RWPE1 (cell line): Measurements from ENCODE around the gene ST3GAL6.
"Not testable (repeated sequence)": the region's sequence is repeated elsewhere in the genome, so short reads cannot be mapped to it uniquely, and the experiment has no call there.

ENCODE experiments used
- CTCF ChIA-PET: fragments of 350-600 bp; sonication (Branson Sonifier 250); formaldehyde crosslinking; extraction: SDS; loops from one replicate; lab custom pipeline; 2021; lab: Yijun Ruan, JAX
- POLR2A ChIA-PET: fragments of 400-600 bp; formaldehyde crosslinking; extraction: SDS; loops from one replicate; lab custom pipeline; 2020; ENCODE audit warnings: antibody characterized with exemption; ENCODE audit not compliant: low non-redundant PET; lab: Yijun Ruan, JAX
- DNase-seq: peaks from one replicate; pipeline ENCODE4 v3.0.0; 2012; ENCODE audit warnings: low spot score
- H3K27ac ChIP-seq: fragments of 450-650 bp; 2 replicates; pipeline ENCODE4 v1.5.1; 2017
- CTCF ChIP-seq: fragments of 450-650 bp; conservative IDR thresholded peaks from 2 replicates; pipeline ENCODE4 v1.5.1; 2017; ENCODE audit warnings: low read depth, mild to moderate bottlenecking

ST3GAL6 gene

GRCh38 chr3:98826126-98826525, 63.0 kb downstream of the ST3GAL6 start:
- ChIA-PET POLR2A (no interaction called here), CTCF (interaction anchor here (0.6 to 1.3 kb wide), 3 partner anchors 9 to 204 kb away, joined by 3 to 4 read pairs (median 3); no protein-coding TSS in a partner anchor)
- TF ChIP-seq CTCF: no peak
- no peak for DNase-seq
- H3K27ac ChIP-seq: peak overlapping the region; percentile 75

GRCh38 chr3:98827221-98827920, 64.2 kb downstream of the ST3GAL6 start:
- ChIA-PET POLR2A (no interaction called here), CTCF (interaction anchor here (0.5 to 0.8 kb wide), 2 partner anchors 509 to 926 kb away, joined by 3 read pairs; no protein-coding TSS in a partner anchor)
- H3K27ac ChIP-seq: no peak overlapping the region
- no peak for TF ChIP-seq CTCF
- no peak for DNase-seq

GRCh38 chr3:98829246-98829832, 66.2 kb downstream of the ST3GAL6 start:
- ChIA-PET CTCF (no interaction called here), POLR2A (no interaction called here)
- no peak for DNase-seq
- no peak for TF ChIP-seq CTCF
- H3K27ac ChIP-seq: no peak overlapping the region

- H3K27ac ChIP-seq, POLR2A ChIA-PET, DNase-seq: not testable (repeated sequence)
- CTCF ChIA-PET: interaction anchor here (0.5 kb wide), 1 partner anchor 108 kb away, joined by 3 read pairs; no protein-coding TSS in a partner anchor
Measured at GRCh38 chr3:98831060-98831459, 67.9 kb downstream of the ST3GAL6 start.

GRCh38 chr3:98839846-98840245, 76.7 kb downstream of the ST3GAL6 start:
- H3K27ac ChIP-seq: no peak overlapping the region
- POLR2A ChIA-PET: no interaction called here
- no peak for TF ChIP-seq CTCF

GRCh38 chr3:98843266-98843959, 80.3 kb downstream of the ST3GAL6 start:
- DNase-seq: no peak
- ChIA-PET CTCF (interaction anchor here (0.5 kb wide), 1 partner anchor 59 kb away, joined by 5 read pairs; no protein-coding TSS in a partner anchor), POLR2A (no interaction called here)
- no peak for TF ChIP-seq CTCF
- no peak overlapping the region for H3K27ac ChIP-seq

More at GRCh38 chr3:98839846-98840245, 76.7 kb downstream of the ST3GAL6 start:
- CTCF ChIA-PET: interaction anchor here (0.5 to 0.6 kb wide), 2 partner anchors 14 to 119 kb away, joined by 3 to 4 read pairs; no protein-coding TSS in a partner anchor
- DNase-seq: no peak
